HG03175 (cell line): ENCODE data around the gene OR7D4.
"Not testable (repeated sequence)": the region's sequence is repeated elsewhere in the genome, so short reads cannot be mapped to it uniquely, and the experiment has no call there.

ENCODE experiments used
- ATAC-seq: cut with Tn5 transposase; IDR thresholded peaks from one replicate; pipeline ENCODE4 v1.9.1; 2021; ENCODE audit warnings: mild to moderate bottlenecking, moderate library complexity; ENCODE audit not compliant: unreplicated experiment

OR7D4 gene

GRCh38 chr19:9219489-9219888, at the start of gene OR7D4:
OR7D4 (minus strand) TSS chr19:9219589; CDS start chr19:9214837, 4,752 bp downstream.
- no peak for ATAC-seq

- no peak for ATAC-seq
Observed at GRCh38 chr19:9251236-9251635, 31.8 kb upstream of the OR7D4 start.

- no peak for ATAC-seq
Observed at GRCh38 chr19:9250630-9251029, 31.2 kb upstream of the OR7D4 start, which contains the start of gene OR7E24. OR7E24 (plus strand) TSS chr19:9250930; CDS start chr19:9251044, 114 bp downstream.

GRCh38 chr19:9205501-9206113, 13.8 kb downstream of the OR7D4 start:
- no peak for ATAC-seq

- not testable (repeated sequence) for ATAC-seq
Observed at GRCh38 chr19:9198044-9198443, 21.3 kb downstream of the OR7D4 start.

- ATAC-seq = no peak
Observed at GRCh38 chr19:9189535-9189934, 29.9 kb downstream of the OR7D4 start.

GRCh38 chr19:9187191-9187590, 32.2 kb downstream of the OR7D4 start:
- no peak for ATAC-seq

- ATAC-seq = no peak
Observed at GRCh38 chr19:9183000-9183399, 36.4 kb downstream of the OR7D4 start.

- no peak for ATAC-seq
Observed at GRCh38 chr19:9178901-9179300, 40.5 kb downstream of the OR7D4 start, which contains the start of gene OR7D2. OR7D2 (plus strand) TSS chr19:9178979; CDS start chr19:9185782, 6,803 bp downstream.

- ATAC-seq = no peak
Observed at GRCh38 chr19:9175326-9175725, 44.1 kb downstream of the OR7D4 start.

- no peak for ATAC-seq
Observed at GRCh38 chr19:9171393-9171991, 47.9 kb downstream of the OR7D4 start.

- no peak for ATAC-seq
Observed at GRCh38 chr19:9166846-9167245, 52.5 kb downstream of the OR7D4 start.

- ATAC-seq = no peak
Observed at GRCh38 chr19:9165261-9165660, 54.1 kb downstream of the OR7D4 start.

- ATAC-seq = no peak
Observed at GRCh38 chr19:9161427-9161826, 58.0 kb downstream of the OR7D4 start.
